GM18951 (cell line): ENCODE measurements around the gene ADARB2.
"Not testable (repeated sequence)": the region's sequence is repeated elsewhere in the genome, so short reads cannot be mapped to it uniquely, and the experiment has no call there.

Source experiments
- POLR2A ChIP-seq: IDR thresholded peaks from 4 replicates; pipeline ENCODE4 v1.6.1; 2011; ENCODE audit warnings: mild to moderate bottlenecking; ENCODE audit not compliant: insufficient read length, insufficient read depth; ENCODE audit errors: extremely low read depth
- in situ Hi-C: fragments of 300-500 bp; cut with MboI; formaldehyde crosslinking; loops from one replicate; pipeline ENCODE4 v1.12.0; 2022; ENCODE audit warnings: low sequenced_read_pairs, mixed read lengths, inconsistent platforms; ENCODE audit not compliant: unreplicated experiment

The ADARB2 gene

DNA sequence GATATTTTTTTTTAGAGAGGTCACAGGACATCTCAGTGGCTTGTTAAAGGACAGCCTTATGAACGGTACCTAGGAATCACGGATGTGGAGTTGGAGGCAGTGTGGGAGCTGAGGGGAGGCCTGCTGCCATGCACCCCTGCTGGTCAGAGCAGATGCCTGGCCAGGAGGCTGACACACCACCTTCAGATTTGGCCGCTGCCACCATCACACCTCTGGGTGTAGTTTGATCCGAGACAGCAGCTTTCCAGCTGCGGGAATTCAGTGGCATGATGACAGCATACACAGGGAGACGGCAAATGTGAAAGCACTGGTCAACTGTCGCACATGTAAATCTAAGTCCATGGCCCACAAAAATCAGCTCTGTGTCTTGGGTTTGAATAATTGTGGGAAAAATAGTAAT lies 285.4 kb downstream of the ADARB2 start:
- no peak for TF ChIP-seq POLR2A
- in situ Hi-C loops, result no loop called here

DNA sequence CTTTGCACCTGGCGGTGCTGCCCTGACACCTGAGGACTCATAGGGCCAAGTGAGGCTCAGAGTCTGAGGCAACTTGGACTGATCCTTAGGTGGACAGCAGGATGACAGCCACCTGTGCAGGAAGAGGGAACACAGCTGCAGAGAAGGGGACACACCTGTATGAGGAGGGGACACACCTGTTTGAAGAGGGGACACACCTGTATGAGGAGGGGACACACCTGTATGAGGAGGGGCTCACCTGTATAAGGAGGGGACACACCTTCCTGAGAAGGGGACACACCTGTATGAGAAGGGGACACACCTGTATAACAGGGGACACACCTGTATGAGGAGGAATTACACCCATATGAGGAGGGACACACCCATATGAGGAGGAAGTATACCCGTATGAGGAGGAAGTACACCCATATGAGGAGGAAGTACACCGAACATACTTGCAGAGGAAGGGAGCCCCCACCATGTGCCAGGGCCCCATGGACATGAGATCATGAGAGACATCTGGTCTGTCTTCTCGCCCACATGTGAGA lies 285.9 kb downstream of the ADARB2 start:
- no peak for TF ChIP-seq POLR2A
- in situ Hi-C loops, result no loop called here

- TF ChIP-seq POLR2A, result no peak
- in situ Hi-C loops, result no loop called here
Measured at GRCh38 chr10:1449572-1450205, 287.6 kb downstream of the ADARB2 start.

DNA sequence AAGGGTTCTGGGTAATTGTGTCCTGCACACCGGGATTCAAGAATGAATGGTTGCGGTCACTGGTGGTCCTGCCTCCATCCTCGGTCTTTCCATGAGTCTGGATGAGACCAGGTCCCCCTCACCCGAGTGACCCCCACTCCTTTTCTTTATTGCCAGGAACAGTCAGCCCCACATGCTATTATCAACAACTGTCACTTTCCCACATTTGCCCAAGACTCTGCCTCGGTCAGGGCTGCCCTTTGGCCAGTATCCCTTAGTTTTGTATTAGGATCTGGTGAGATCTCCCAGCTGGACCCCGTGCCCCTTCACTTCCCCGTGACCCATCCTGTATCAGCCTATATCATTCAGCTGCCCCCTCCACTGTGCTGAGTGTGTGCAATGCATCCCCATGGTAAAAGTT lies 288.3 kb downstream of the ADARB2 start:
- TF ChIP-seq POLR2A, result no peak
- in situ Hi-C loops, result no loop called here

DNA sequence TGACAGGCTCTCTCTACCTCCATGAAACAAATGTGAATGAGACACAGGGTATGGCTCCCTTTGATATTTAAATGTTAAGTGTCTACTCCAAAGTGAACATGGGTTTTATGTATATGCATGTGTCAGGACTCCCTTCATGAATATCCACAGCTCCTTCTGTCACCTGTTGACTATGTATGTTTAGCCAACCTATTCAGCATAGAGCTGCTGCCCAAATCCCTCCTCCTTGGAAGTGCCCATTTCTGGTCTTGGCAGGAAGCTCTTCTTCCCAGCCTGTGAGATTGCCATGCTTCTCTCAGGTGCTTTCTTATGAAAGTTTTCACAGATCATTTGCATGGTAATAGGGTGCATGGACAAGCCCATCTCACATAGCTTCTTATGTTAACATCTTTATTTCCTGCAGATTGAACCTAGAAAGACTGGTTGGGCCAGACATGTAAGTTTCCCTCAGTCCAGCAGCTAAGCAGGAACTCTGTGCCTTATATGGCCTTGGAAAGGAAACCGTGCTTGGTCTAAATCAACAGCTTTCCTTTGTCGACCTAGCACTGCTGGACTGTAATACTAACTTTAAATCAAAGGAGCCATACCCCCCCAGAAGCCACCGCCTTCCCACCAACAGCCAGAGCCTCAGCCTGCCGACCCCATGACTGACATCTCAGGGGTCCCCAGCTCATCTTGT lies 288.9 kb downstream of the ADARB2 start:
- no peak for TF ChIP-seq POLR2A
- in situ Hi-C loops, result no loop called here

DNA sequence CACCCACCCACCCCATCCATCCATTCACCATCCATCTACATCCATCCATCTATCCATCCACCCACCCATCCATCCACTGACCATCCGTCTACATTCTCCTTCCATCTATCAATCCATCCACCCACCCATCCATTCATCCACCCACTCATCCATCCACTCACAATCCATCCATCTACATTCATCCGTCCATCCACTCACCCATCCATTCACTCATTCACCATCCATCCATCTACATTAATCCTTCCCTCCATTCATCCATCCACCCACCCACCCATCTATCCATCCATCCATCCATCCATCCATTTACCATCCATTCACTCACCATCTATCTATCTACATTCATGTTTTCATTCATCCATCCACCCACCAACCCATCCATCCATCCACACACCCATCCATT lies 292.5 kb downstream of the ADARB2 start:
- in situ Hi-C loops, result no loop called here
- no peak for TF ChIP-seq POLR2A

DNA sequence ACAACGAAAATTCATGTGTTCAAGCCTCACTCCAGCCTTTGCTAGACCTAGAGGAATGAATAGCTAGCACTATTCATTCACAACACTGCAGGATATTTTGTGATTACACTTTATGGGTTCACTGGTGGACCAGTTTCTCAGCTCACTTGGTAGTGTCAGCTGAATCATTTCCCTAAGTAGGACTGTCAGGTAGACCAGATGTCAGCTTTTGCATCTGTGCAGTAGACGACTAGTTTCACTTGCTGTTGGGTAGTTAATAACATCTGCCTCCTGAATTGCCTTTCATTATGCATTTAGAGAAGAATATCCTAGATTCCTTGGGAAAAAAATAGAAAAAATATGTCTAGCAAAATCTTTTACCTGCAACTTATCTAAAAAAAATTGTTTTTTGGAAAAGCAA lies 296.4 kb downstream of the ADARB2 start:
- no peak for TF ChIP-seq POLR2A
- in situ Hi-C loops, result no loop called here

- in situ Hi-C loops, result no loop called here
- no peak for TF ChIP-seq POLR2A
Measured at GRCh38 chr10:1434912-1435692, 302.2 kb downstream of the ADARB2 start.

- TF ChIP-seq POLR2A, result no peak
- in situ Hi-C loops, result no loop called here
Measured at GRCh38 chr10:1434202-1434601, 303.1 kb downstream of the ADARB2 start.

GRCh38 chr10:1432161-1432560 lies 305.2 kb downstream of the ADARB2 start:
- in situ Hi-C loops, result no loop called here
- no peak for TF ChIP-seq POLR2A

DNA sequence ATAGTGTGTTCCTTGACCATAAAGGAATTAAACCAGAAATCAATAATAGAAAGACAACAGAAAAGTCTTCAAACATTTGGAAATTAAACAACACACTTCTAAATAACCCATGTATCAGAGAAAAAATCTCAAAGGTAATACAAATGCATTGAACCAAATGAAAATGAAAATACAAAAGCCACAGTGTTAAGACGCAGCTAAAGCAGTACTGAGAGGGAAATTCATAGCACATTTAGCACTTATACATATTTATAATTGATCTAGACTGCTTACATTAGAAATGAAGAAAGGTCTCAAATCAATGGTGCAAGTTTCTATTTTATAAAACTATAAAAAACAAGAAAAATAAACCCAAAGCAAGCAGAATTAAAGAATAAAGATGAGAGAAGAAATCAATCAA lies 306.1 kb downstream of the ADARB2 start:
- TF ChIP-seq POLR2A, result no peak
- in situ Hi-C loops, result no loop called here

DNA sequence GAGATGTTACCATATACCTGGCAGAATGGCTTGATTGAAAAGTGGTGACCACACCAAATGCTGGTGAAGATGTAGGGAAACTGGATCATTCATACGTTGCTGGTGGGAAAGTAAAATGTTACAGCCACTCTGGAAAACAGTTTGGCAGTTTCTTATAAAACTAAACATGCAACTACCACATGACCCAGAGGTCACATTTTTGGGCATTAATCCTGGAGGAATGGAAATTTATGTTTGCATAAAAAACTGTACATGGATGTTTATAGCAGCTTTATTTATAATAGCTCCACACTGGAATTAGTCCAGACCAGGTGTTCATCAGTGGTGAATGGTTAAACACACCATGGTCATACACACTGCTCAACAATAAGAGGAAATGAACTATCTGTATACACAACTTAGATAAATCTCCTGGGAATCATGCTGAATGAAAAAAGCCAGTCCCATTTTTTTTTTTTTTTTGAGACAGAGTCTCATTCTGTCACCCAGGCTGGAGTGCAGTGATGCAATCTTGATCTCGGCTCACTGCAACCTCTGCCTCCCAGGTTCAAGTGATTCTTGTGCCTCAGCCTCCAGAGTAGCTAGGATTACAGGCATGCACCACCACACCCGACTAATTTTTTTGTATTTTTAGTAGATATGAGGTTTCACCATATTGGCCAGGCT lies 309.7 kb downstream of the ADARB2 start:
- in situ Hi-C loops, result not testable (repeated sequence)

DNA sequence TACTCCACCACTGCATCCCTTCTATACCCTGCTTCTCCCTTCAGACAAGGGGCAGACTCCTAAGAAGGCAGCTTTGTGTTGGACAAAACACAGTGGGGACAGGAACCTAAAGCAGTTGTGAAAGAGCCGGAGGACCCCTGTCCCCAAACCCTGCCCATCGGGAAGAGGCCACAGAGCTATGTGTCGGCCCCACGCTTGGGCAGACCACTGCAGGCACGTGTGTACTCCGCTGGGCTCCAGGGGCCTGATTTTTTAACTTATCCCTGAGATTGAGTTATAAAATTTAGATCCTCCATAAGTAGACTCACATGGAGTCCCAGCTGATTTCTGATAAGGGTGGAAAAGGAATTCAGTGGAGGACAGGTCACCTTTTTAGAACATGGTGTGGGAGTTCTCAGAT lies 310.5 kb downstream of the ADARB2 start:
- no peak for TF ChIP-seq POLR2A
- in situ Hi-C loops, result no loop called here
